UCSD-AML1 (cell line): Measurements from ENCODE around the gene ATP1A4.
A peak's percentile ranks its signal among the peaks of the same experiment; 100 is the strongest.

Experiments
- DNase-seq: peaks from one replicate; lab custom pipeline; 2025; ENCODE audit not compliant: unreplicated experiment; lab: John Stamatoyannopoulos, UW

Gene ATP1A4

GRCh38 chr1:160144921-160145320, 6.5 kb upstream of the ATP1A4 start:
- no peak for DNase-seq

- no peak for DNase-seq
Observed at GRCh38 chr1:160146107-160146506, 5.3 kb upstream of the ATP1A4 start.

- DNase-seq, result no peak
Observed at GRCh38 chr1:160148121-160148520, 3.3 kb upstream of the ATP1A4 start.

- DNase-seq, result no peak
Observed at GRCh38 chr1:160149233-160149632, 2.2 kb upstream of the ATP1A4 start.

- DNase-seq, result no peak
Observed at GRCh38 chr1:160149716-160150115, 1.7 kb upstream of the ATP1A4 start.

GRCh38 chr1:160154790-160155189, 3.4 kb downstream of the ATP1A4 start:
- no peak for DNase-seq

- DNase-seq, result no peak
Observed at GRCh38 chr1:160156361-160156760, 5.0 kb downstream of the ATP1A4 start.

- DNase-seq, result no peak
Observed at GRCh38 chr1:160157174-160157573, 5.8 kb downstream of the ATP1A4 start.

- no peak for DNase-seq
Observed at GRCh38 chr1:160158031-160158430, 6.6 kb downstream of the ATP1A4 start.

- DNase-seq, result no peak
Observed at GRCh38 chr1:160158534-160158933, 7.1 kb downstream of the ATP1A4 start.

- DNase-seq, result no peak
Observed at GRCh38 chr1:160159846-160160245, 8.4 kb downstream of the ATP1A4 start.

GRCh38 chr1:160161965-160162705, 10.7 kb downstream of the ATP1A4 start:
- DNase-seq, result peak; percentile 24

- DNase-seq, result no peak
Observed at GRCh38 chr1:160162931-160163330, 11.5 kb downstream of the ATP1A4 start.

GRCh38 chr1:160163615-160164014, 12.2 kb downstream of the ATP1A4 start:
- DNase-seq, result no peak

GRCh38 chr1:160164121-160164520, 12.7 kb downstream of the ATP1A4 start:
- no peak for DNase-seq

- no peak for DNase-seq
Observed at GRCh38 chr1:160166166-160166868, 14.9 kb downstream of the ATP1A4 start.

GRCh38 chr1:160167056-160167455, 15.7 kb downstream of the ATP1A4 start:
- no peak for DNase-seq

- no peak for DNase-seq
Observed at GRCh38 chr1:160167580-160167979, 16.2 kb downstream of the ATP1A4 start.

- no peak for DNase-seq
Observed at GRCh38 chr1:160168016-160168415, 16.6 kb downstream of the ATP1A4 start.

GRCh38 chr1:160168609-160169369, 17.4 kb downstream of the ATP1A4 start:
- no peak for DNase-seq

- peak; percentile 31 for DNase-seq
Observed at GRCh38 chr1:160169553-160170399, 18.4 kb downstream of the ATP1A4 start.
